Central memory CD8-positive, alpha-beta T cell (primary cell): ENCODE measurements around the gene PTPN5.

Experiments used
- ATAC-seq: fragments of 150-1000 bp; cut with Tn5 transposase; replicated peaks from 2 replicates; pipeline ENCODE4 v1.10.0; 2022; ENCODE audit warnings: mild to moderate bottlenecking, moderate FRiP score, moderate number of reproducible peaks; ENCODE audit not compliant: poor library complexity, severe bottlenecking; ENCODE audit errors: extremely low read depth
- DNase-seq, 2 donors: peaks; one replicate each; pipeline ENCODE4 v3.0.0; 2021; ENCODE audit warnings: low spot score in 2 of 2
- H3K27ac Mint-ChIP-seq: one replicate; pipeline ENCODE4 v1.8.0; 2022; ENCODE audit warnings: low read depth, mild to moderate bottlenecking, moderate library complexity, mixed read lengths
- H3K27me3 Mint-ChIP-seq: one replicate; pipeline ENCODE4 v1.8.0; 2022; ENCODE audit warnings: mixed read lengths
- H3K36me3 Mint-ChIP-seq: one replicate; pipeline ENCODE4 v1.8.0; 2022; ENCODE audit warnings: mild to moderate bottlenecking, moderate library complexity, mixed read lengths; ENCODE audit not compliant: insufficient read depth
- H3K4me1 Mint-ChIP-seq: one replicate; pipeline ENCODE4 v1.8.0; 2022; ENCODE audit warnings: mixed read lengths
- H3K4me3 Mint-ChIP-seq: one replicate; pipeline ENCODE4 v1.8.0; 2022; ENCODE audit warnings: mild to moderate bottlenecking, moderate library complexity, mixed read lengths
- H3K9me3 Mint-ChIP-seq: one replicate; pipeline ENCODE4 v1.8.0; 2022; ENCODE audit warnings: mixed read lengths

The PTPN5 gene

GRCh38 chr11:18789942-18790341 lies 1.7 kb downstream of the PTPN5 start:
- H3K4me1 Mint-ChIP-seq, result no peaks in the 10 kb centered on the region
- H3K27me3 Mint-ChIP-seq, result peaks cover 60% of the 10 kb centered on the region
- ATAC-seq (no peak), DNase-seq (no peak)
- H3K36me3 Mint-ChIP-seq, result no peaks in the 10 kb centered on the region
- H3K27ac Mint-ChIP-seq, result no peak overlapping the region
- H3K9me3 Mint-ChIP-seq, result no peaks in the 10 kb centered on the region
- no peak overlapping the region for H3K4me3 Mint-ChIP-seq

GRCh38 chr11:18785411-18785810 lies 6.2 kb downstream of the PTPN5 start:
- ATAC-seq (no peak), DNase-seq (no peak)
- no peaks in the 10 kb centered on the region for H3K36me3 Mint-ChIP-seq
- no peak overlapping the region for H3K27ac Mint-ChIP-seq
- H3K9me3 Mint-ChIP-seq, result no peaks in the 10 kb centered on the region
- H3K4me1 Mint-ChIP-seq, result no peaks in the 10 kb centered on the region
- peaks cover 37% of the 10 kb centered on the region for H3K27me3 Mint-ChIP-seq
- no peak overlapping the region for H3K4me3 Mint-ChIP-seq

GRCh38 chr11:18780896-18781295 lies 10.7 kb downstream of the PTPN5 start:
- peaks cover 9% of the 10 kb centered on the region for H3K4me1 Mint-ChIP-seq
- peaks cover 9% of the 10 kb centered on the region for H3K27me3 Mint-ChIP-seq
- DNase-seq, result no peak
- peak overlapping the region; percentile 57 for H3K27ac Mint-ChIP-seq
- peaks cover 2% of the 10 kb centered on the region for H3K36me3 Mint-ChIP-seq
- H3K9me3 Mint-ChIP-seq, result peaks cover 8% of the 10 kb centered on the region
- no peak overlapping the region for H3K4me3 Mint-ChIP-seq
- ATAC-seq, result no peak

- H3K27ac Mint-ChIP-seq, result peak overlapping the region; percentile 57
- peaks cover 9% of the 10 kb centered on the region for H3K27me3 Mint-ChIP-seq
- H3K4me1 Mint-ChIP-seq, result peaks cover 11% of the 10 kb centered on the region
- H3K36me3 Mint-ChIP-seq, result peaks cover 2% of the 10 kb centered on the region
- no peak overlapping the region for H3K4me3 Mint-ChIP-seq
- DNase-seq (no peak), ATAC-seq (no peak)
- H3K9me3 Mint-ChIP-seq, result peaks cover 8% of the 10 kb centered on the region
These were observed 11.3 kb downstream of the PTPN5 start for GRCh38 chr11:18780329-18780728.

- DNase-seq (no peak), ATAC-seq (no peak)
- Mint-ChIP-seq H3K4me3 (no peak overlapping the region), H3K27me3 (peaks cover under 1% of the 10 kb centered on the region), H3K36me3 (peaks cover 2% of the 10 kb centered on the region), H3K4me1 (peaks cover 14% of the 10 kb centered on the region), H3K9me3 (peaks cover 8% of the 10 kb centered on the region), H3K27ac (no peak overlapping the region)
These were observed 13.1 kb downstream of the PTPN5 start for GRCh38 chr11:18778468-18778867.

- ATAC-seq (no peak), DNase-seq (no peak)
- Mint-ChIP-seq H3K9me3 (peaks cover 8% of the 10 kb centered on the region), H3K4me1 (peaks cover 14% of the 10 kb centered on the region), H3K27me3 (peaks cover 11% of the 10 kb centered on the region), H3K4me3 (no peak overlapping the region), H3K27ac (no peak overlapping the region), H3K36me3 (peaks cover 2% of the 10 kb centered on the region)
These were observed 15.3 kb downstream of the PTPN5 start for GRCh38 chr11:18776324-18776723.

- Mint-ChIP-seq H3K27ac (no peak overlapping the region), H3K36me3 (peaks cover 2% of the 10 kb centered on the region), H3K4me3 (no peak overlapping the region), H3K4me1 (peaks cover 14% of the 10 kb centered on the region), H3K27me3 (peaks cover 11% of the 10 kb centered on the region), H3K9me3 (peaks cover 8% of the 10 kb centered on the region)
- DNase-seq, result peak in 1 of 2 donors; percentile 33
- no peak for ATAC-seq
These were observed 15.9 kb downstream of the PTPN5 start for GRCh38 chr11:18775492-18776292.

- DNase-seq (no peak), ATAC-seq (no peak)
- Mint-ChIP-seq H3K36me3 (peaks cover 2% of the 10 kb centered on the region), H3K4me3 (no peak overlapping the region), H3K27ac (no peak overlapping the region), H3K27me3 (peaks cover 14% of the 10 kb centered on the region), H3K4me1 (peaks cover 14% of the 10 kb centered on the region), H3K9me3 (peaks cover 8% of the 10 kb centered on the region)
These were observed 16.8 kb downstream of the PTPN5 start for GRCh38 chr11:18774801-18775200.

GRCh38 chr11:18773681-18774080 lies 17.9 kb downstream of the PTPN5 start:
- peaks cover 21% of the 10 kb centered on the region for H3K27me3 Mint-ChIP-seq
- H3K27ac Mint-ChIP-seq, result no peak overlapping the region
- peaks cover 2% of the 10 kb centered on the region for H3K36me3 Mint-ChIP-seq
- no peak for DNase-seq
- H3K4me1 Mint-ChIP-seq, result peaks cover 10% of the 10 kb centered on the region
- H3K4me3 Mint-ChIP-seq, result no peak overlapping the region
- ATAC-seq, result no peak
- H3K9me3 Mint-ChIP-seq, result peaks cover 5% of the 10 kb centered on the region

- Mint-ChIP-seq H3K9me3 (no peaks in the 10 kb centered on the region), H3K36me3 (no peaks in the 10 kb centered on the region), H3K27ac (no peak overlapping the region), H3K4me3 (no peak overlapping the region), H3K4me1 (peaks cover 5% of the 10 kb centered on the region), H3K27me3 (peaks cover 21% of the 10 kb centered on the region)
- ATAC-seq (no peak), DNase-seq (no peak)
These were observed 18.5 kb downstream of the PTPN5 start for GRCh38 chr11:18773104-18773503.

- H3K27ac Mint-ChIP-seq, result no peak overlapping the region
- H3K36me3 Mint-ChIP-seq, result no peaks in the 10 kb centered on the region
- H3K9me3 Mint-ChIP-seq, result no peaks in the 10 kb centered on the region
- peaks cover 5% of the 10 kb centered on the region for H3K4me1 Mint-ChIP-seq
- ATAC-seq (no peak), DNase-seq (no peak)
- peaks cover 21% of the 10 kb centered on the region for H3K27me3 Mint-ChIP-seq
- no peak overlapping the region for H3K4me3 Mint-ChIP-seq
These were observed 19.4 kb downstream of the PTPN5 start for GRCh38 chr11:18772211-18772610.

- no peak overlapping the region for H3K4me3 Mint-ChIP-seq
- no peak for ATAC-seq
These were observed 20.1 kb downstream of the PTPN5 start for GRCh38 chr11:18771266-18772035.

More at GRCh38 chr11:18771266-18772035, 20.1 kb downstream of the PTPN5 start:
- peaks cover 5% of the 10 kb centered on the region for H3K4me1 Mint-ChIP-seq
- peaks cover 21% of the 10 kb centered on the region for H3K27me3 Mint-ChIP-seq
- H3K9me3 Mint-ChIP-seq, result no peaks in the 10 kb centered on the region
- no peak for DNase-seq
- H3K36me3 Mint-ChIP-seq, result no peaks in the 10 kb centered on the region
- no peak overlapping the region for H3K27ac Mint-ChIP-seq
